ENCODE data around the gene CDC42EP4. TPM values are rescaled to one million over a fixed set of nuclear protein-coding genes. Genes with fewer than 3 reads are reported as not detected.

CDC42EP4 gene
- total and polyA plus RNA-seq, 9 of the 15 experiments (the other 6 are each of a cell fraction or from before 2014, with no cell fraction given), result 0.65 to 20.8 (median 12.3) TPM

- TF ChIP-seq, protein P1, sequence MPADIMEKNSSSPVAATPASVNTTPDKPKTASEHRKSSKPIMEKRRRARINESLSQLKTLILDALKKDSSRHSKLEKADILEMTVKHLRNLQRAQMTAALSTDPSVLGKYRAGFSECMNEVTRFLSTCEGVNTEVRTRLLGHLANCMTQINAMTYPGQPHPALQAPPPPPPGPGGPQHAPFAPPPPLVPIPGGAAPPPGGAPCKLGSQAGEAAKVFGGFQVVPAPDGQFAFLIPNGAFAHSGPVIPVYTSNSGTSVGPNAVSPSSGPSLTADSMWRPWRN (IDR thresholded peaks at IDR 0.05; ENCODE audit: low read depth), result 0 out of 2 replicates have a peak, but pooled peaks have one; percentile 38
- TF ChIP-seq CREM (IDR thresholded peaks at IDR 0.05; ENCODE audit: low read depth), result no peak
- TF ChIP-seq C11orf30 (IDR thresholded peaks at IDR 0.05; ENCODE audit: low read depth), result no peak
- no peak for TF ChIP-seq BCL6 (CRISPR knock-in tag; IDR thresholded peaks at IDR 0.05)
- TF ChIP-seq VEZF1 (CRISPR knock-in tag; IDR thresholded peaks at IDR 0.05), result peak; percentile 3; the same call in 1 of the 2 replicates
- no peak for TF ChIP-seq ZNF561 (CRISPR knock-in tag; conservative IDR thresholded peaks at IDR 0.05)
- no peak for TF ChIP-seq TCF7 (IDR thresholded peaks at IDR 0.05; ENCODE audit: borderline replicate concordance)
- no peak for TF ChIP-seq THRB (CRISPR knock-in tag; conservative IDR thresholded peaks at IDR 0.05)
- TF ChIP-seq, protein P2, sequence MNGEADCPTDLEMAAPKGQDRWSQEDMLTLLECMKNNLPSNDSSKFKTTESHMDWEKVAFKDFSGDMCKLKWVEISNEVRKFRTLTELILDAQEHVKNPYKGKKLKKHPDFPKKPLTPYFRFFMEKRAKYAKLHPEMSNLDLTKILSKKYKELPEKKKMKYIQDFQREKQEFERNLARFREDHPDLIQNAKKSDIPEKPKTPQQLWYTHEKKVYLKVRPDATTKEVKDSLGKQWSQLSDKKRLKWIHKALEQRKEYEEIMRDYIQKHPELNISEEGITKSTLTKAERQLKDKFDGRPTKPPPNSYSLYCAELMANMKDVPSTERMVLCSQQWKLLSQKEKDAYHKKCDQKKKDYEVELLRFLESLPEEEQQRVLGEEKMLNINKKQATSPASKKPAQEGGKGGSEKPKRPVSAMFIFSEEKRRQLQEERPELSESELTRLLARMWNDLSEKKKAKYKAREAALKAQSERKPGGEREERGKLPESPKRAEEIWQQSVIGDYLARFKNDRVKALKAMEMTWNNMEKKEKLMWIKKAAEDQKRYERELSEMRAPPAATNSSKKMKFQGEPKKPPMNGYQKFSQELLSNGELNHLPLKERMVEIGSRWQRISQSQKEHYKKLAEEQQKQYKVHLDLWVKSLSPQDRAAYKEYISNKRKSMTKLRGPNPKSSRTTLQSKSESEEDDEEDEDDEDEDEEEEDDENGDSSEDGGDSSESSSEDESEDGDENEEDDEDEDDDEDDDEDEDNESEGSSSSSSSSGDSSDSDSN (IDR thresholded peaks at IDR 0.05; ENCODE audit: borderline replicate concordance in 1 of 2, low read depth in 2 of 2, low read length in 2 of 2), result 0 out of 4 replicates have a peak, but pooled peaks of 1 of the 2 experiments have one; percentile 6
- no peak for TF ChIP-seq ZFP30 (CRISPR knock-in tag; IDR thresholded peaks at IDR 0.05; ENCODE audit: borderline replicate concordance)
- TF ChIP-seq POLR2H (tag; IDR thresholded peaks at IDR 0.05; ENCODE audit: low read depth), result no peak
- TF ChIP-seq HMGXB4 (CRISPR knock-in tag; IDR thresholded peaks at IDR 0.05), result no peak
- TF ChIP-seq KHSRP (IDR thresholded peaks at IDR 0.05), result no peak
- TF ChIP-seq RCOR1 (IDR thresholded peaks at IDR 0.05; ENCODE audit: borderline replicate concordance in 1 of 2, low read depth in 2 of 2, low read length in 2 of 2), result peak in 1 of 2 experiments; percentile 34; a peak in 1 of 4 replicates
- no peak for TF ChIP-seq ZNF444 (CRISPR knock-in tag; IDR thresholded peaks at IDR 0.05)
- TF ChIP-seq, protein P3, sequence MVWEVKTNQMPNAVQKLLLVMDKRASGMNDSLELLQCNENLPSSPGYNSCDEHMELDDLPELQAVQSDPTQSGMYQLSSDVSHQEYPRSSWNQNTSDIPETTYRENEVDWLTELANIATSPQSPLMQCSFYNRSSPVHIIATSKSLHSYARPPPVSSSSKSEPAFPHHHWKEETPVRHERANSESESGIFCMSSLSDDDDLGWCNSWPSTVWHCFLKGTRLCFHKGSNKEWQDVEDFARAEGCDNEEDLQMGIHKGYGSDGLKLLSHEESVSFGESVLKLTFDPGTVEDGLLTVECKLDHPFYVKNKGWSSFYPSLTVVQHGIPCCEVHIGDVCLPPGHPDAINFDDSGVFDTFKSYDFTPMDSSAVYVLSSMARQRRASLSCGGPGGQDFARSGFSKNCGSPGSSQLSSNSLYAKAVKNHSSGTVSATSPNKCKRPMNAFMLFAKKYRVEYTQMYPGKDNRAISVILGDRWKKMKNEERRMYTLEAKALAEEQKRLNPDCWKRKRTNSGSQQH (CRISPR knock-in tag; IDR thresholded peaks at IDR 0.05), result no peak
Observed at GRCh38 chr17:73304438-73304837, 7.4 kb downstream of the CDC42EP4 start (continued).
